Tibial nerve (tissue), 4 donors: ENCODE measurements around the gene AKNA. TPM values are rescaled to one million over a fixed set of nuclear protein-coding genes. Genes with fewer than 3 reads are reported as not detected.
"Not testable (repeated sequence)": the region's sequence is repeated elsewhere in the genome, so short reads cannot be mapped to it uniquely, and the experiment has no call there.

Experiments
- DNase-seq, 2 donors: peaks; one replicate each; pipeline ENCODE4 v3.0.0-alpha.2; 2019; ENCODE audit warnings: low spot score in 2 of 2
- H3K27ac ChIP-seq, 4 donors: fragments of 200-600 bp; sonication (generic) in 3 of 4; one replicate each; pipeline ENCODE4 v1.5.1; 2017 to 2019; ENCODE audit warnings: mild to moderate bottlenecking in 1 of 4
- H3K27me3 ChIP-seq, 2 donors: fragments of 200-600 bp; sonication (generic) in 1 of 2; one replicate each; pipeline versions ENCODE4 v1.5.1 to v1.6.0; 2017 to 2019
- H3K36me3 ChIP-seq, 3 donors: fragments of 200-600 bp; sonication (generic); one replicate each; pipeline ENCODE4 v1.5.1; 2018 to 2019
- H3K4me1 ChIP-seq, 4 donors: fragments of 200-600 bp; sonication (generic) in 3 of 4; one replicate each; pipeline ENCODE4 v1.5.1; 2017 to 2019
- H3K4me3 ChIP-seq, 4 donors: fragments of 200-600 bp; sonication (generic) in 3 of 4; one replicate each; pipeline ENCODE4 v1.5.1; 2017 to 2019; ENCODE audit warnings: mild to moderate bottlenecking in 1 of 4, moderate library complexity in 1 of 4
- H3K9me3 ChIP-seq, 4 donors: fragments of 200-600 bp; sonication (generic) in 3 of 4; one replicate each; pipeline ENCODE4 v1.5.1; 2017 to 2019
- CTCF ChIP-seq, 5 experiments: fragments of 200-600 bp in 3 of 5; fragments of 450-650 bp in 2 of 5; sonication (generic) in 3 of 5; IDR thresholded peaks; one replicate each; pipeline ENCODE4 v1.5.1; 2016 to 2019; ENCODE audit warnings: antibody characterized with exemption in 5 of 5, mild to moderate bottlenecking in 3 of 5, moderate library complexity in 2 of 5
- EP300 ChIP-seq, 2 donors: sonication (generic); formaldehyde crosslinking; IDR thresholded peaks; one replicate each; pipeline ENCODE4 v1.6.1; 2017; ENCODE audit warnings: antibody characterized with exemption in 2 of 2, mild to moderate bottlenecking in 1 of 2
- POLR2A ChIP-seq, 2 donors: fragments of 450-650 bp; IDR thresholded peaks; one replicate each; pipeline ENCODE4 v1.6.1; 2017; ENCODE audit warnings: antibody characterized with exemption in 2 of 2, mild to moderate bottlenecking in 2 of 2, moderate library complexity in 2 of 2
- WGBS, 2 donors: methylation state at CpG; one replicate each; pipeline ENCODE4 v1.1.5; 2018; 5-methylcytosine and 5-hydroxymethylcytosine counted together
- total RNA-seq, 4 donors: library from RNA; depleted of rRNA; stranded (reverse); fragments of >200 nt; gene quantifications; one replicate each; pipeline ENCODE4 v1.1.0, GENCODE V29; 2016

The AKNA gene
- total RNA-seq, 4 donors from 2014 or later, result 23.6 to 42.2 (median 36.6) TPM

- not testable (repeated sequence) for H3K36me3 ChIP-seq, H3K9me3 ChIP-seq, H3K4me1 ChIP-seq, H3K27ac ChIP-seq, H3K27me3 ChIP-seq, DNase-seq, H3K4me3 ChIP-seq
- WGBS, 2 donors, result 59 to 62% methylated on average over 12 of the region's 12 CpGs
Observed at GRCh38 chr9:114322160-114322818, 65.5 kb downstream of the AKNA start.

GRCh38 chr9:114321759-114322158, 66.0 kb downstream of the AKNA start:
- no peak for DNase-seq
- no peak overlapping the region for H3K4me3 ChIP-seq
- no peaks in the 10 kb centered on the region for H3K4me1 ChIP-seq
- 81 to 89% methylated on average over 8 of the region's 8 CpGs for WGBS, 2 donors
- no peak overlapping the region for H3K27ac ChIP-seq
- H3K9me3 ChIP-seq, result no peaks in the 10 kb centered on the region
- H3K27me3 ChIP-seq, result peaks cover 0 to 3% of the 10 kb centered on the region in 2 donors
- H3K36me3 ChIP-seq, result no peaks in the 10 kb centered on the region
- TF ChIP-seq CTCF (IDR thresholded peaks at IDR 0.05), result no peak
- no peak for TF ChIP-seq EP300 (IDR thresholded peaks at IDR 0.05)
- TF ChIP-seq POLR2A (IDR thresholded peaks at IDR 0.05), result no peak

GRCh38 chr9:114320710-114321109, 67.1 kb downstream of the AKNA start:
- DNase-seq, H3K9me3 ChIP-seq, H3K36me3 ChIP-seq, H3K4me3 ChIP-seq, H3K27ac ChIP-seq, H3K4me1 ChIP-seq, H3K27me3 ChIP-seq: not testable (repeated sequence)
- 84 to 89% methylated on average over 7 of the region's 7 CpGs for WGBS, 2 donors

GRCh38 chr9:114319147-114319546, 68.6 kb downstream of the AKNA start:
- Histone ChIP-seq H3K27me3 (peaks cover 0 to 3% of the 10 kb centered on the region in 2 donors), H3K27ac (no peak overlapping the region), H3K9me3 (no peaks in the 10 kb centered on the region), H3K4me1 (no peaks in the 10 kb centered on the region), H3K4me3 (no peak overlapping the region), H3K36me3 (no peaks in the 10 kb centered on the region)
- DNase-seq, result no peak
- WGBS, 2 donors, result 79 to 81% methylated on average over 3 of the region's 3 CpGs
- TF ChIP-seq CTCF (IDR thresholded peaks at IDR 0.05) (no peak), POLR2A (IDR thresholded peaks at IDR 0.05) (no peak), EP300 (IDR thresholded peaks at IDR 0.05) (no peak)

- no peak for DNase-seq
- no peaks in the 10 kb centered on the region for H3K36me3 ChIP-seq
- no peak overlapping the region for H3K27ac ChIP-seq
- no peaks in the 10 kb centered on the region for H3K4me1 ChIP-seq
- H3K27me3 ChIP-seq, result peaks cover 0 to 3% of the 10 kb centered on the region in 2 donors
- WGBS, 2 donors, result 85 to 87% methylated on average over 8 of the region's 8 CpGs
- no peak overlapping the region for H3K4me3 ChIP-seq
- no peaks in the 10 kb centered on the region for H3K9me3 ChIP-seq
- no peak for TF ChIP-seq CTCF (IDR thresholded peaks at IDR 0.05)
- no peak for TF ChIP-seq EP300 (IDR thresholded peaks at IDR 0.05)
- TF ChIP-seq POLR2A (IDR thresholded peaks at IDR 0.05), result no peak
Observed at GRCh38 chr9:114318416-114318815, 69.4 kb downstream of the AKNA start.

- DNase-seq, result no peak
Observed at GRCh38 chr9:114317665-114318357, 70.0 kb downstream of the AKNA start.

More at GRCh38 chr9:114317665-114318357, 70.0 kb downstream of the AKNA start:
- Histone ChIP-seq H3K27me3 (peaks cover 0 to 3% of the 10 kb centered on the region in 2 donors), H3K4me1 (no peaks in the 10 kb centered on the region), H3K9me3 (no peaks in the 10 kb centered on the region), H3K36me3 (no peaks in the 10 kb centered on the region), H3K4me3 (no peak overlapping the region), H3K27ac (no peak overlapping the region)
- 74 to 76% methylated on average over 8 of the region's 8 CpGs for WGBS, 2 donors
- TF ChIP-seq CTCF (IDR thresholded peaks at IDR 0.05) (no peak), POLR2A (IDR thresholded peaks at IDR 0.05) (no peak), EP300 (IDR thresholded peaks at IDR 0.05) (no peak)
